Measurements from ENCODE around the gene MFAP3.

The MFAP3 gene

DNA sequence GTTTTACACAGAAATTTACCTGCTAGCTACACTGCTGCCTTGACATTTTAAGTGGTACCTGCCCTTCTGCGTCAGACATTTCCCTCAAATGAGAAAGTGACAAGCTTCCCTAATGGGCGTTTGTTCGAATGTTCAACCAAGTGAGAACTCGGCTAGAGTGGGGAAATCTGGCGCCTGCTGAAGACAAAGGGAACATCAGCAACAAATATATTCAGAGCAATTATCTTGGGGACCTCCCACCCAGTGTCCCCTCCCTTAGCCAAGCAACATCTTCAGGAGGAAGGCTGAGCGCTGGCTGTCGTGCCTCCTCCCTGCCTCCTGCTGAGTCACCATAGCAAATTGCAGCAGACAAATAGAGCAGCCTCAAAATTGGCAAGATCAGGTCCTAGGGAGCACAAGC, 57.1 kb downstream of the MFAP3 start:
- no peak for DNase-seq

DNA sequence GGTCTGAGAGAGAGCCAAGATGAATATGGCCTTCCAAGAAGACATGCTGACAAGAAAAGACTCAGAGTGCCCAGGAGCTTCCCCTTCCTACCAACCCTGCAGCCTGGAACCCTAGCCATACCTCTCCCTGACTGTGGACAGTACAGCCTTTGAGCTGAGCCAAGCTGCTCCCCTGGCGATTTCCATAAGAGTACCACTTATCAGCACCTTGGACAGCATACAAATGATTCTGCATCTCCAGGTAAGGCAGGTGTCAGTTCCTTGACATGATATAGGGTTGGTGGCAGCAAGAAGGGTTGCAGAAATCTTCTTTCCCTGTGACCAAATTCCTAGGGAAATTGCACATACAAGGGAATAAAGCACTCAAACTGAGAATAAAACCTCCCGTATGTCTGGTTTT, 58.3 kb downstream of the MFAP3 start:
- DNase-seq, result no peak

DNA sequence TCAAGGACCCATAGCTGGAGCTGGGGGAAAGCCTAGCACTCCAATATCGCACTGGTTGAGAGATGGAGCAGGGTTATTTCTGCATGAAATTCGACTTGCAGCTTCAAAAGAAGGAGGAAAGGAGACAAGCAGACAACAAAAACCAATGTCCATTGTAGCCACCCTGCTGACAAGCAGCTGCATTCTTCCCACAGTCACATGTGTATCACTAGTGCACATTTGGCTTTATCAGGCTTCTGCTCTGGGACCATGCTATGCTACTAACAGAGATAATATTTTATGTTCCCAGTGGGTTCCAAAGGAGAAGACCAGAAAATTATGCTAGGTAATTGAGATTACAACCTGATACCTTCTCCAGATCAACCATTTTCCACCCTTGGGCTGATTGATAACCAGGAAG, 59.7 kb downstream of the MFAP3 start:
- no peak for DNase-seq

DNA sequence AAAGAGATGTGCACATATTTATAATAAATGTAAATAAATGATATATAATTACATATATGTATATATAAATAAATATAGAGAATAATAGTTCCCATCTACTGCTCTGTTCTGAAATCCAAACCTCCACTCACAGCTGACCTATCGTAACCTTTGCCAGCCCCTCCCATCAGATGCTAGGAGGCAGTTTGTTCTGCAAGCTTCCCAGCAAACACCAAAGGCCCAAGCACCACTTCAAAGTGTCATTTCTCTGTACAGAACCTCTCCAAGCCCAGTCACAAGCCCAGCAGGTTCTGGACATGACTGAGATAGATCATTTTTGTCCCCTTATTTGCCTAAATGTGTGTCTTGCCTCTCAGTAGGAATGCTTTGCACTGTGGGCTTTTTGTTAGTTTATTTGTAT, 62.4 kb downstream of the MFAP3 start:
- no peak for DNase-seq

DNA sequence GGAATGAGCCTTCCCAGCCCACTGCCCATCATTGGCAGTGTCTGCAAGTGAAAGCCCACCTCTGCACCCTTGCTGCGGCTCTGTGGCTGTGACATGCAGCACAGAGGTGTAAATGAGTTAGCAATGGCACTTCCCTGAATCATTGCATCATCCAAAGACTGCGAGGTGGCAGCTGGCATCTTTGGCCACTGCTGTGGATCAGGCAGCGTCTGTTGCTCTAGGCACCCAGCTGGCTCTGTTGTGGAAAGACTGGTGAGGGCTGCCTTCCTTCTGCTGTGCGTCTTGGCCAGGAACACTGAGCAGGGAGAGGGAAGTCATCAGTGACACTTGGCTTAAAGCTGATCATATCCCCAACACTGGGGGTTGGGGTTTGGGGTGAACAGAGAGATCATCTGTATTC, 64.5 kb downstream of the MFAP3 start:
- DNase-seq, result no peak

Data from amniotic stem cell (primary cell).